OCI-LY3 (cell line): ENCODE results near the gene FREY1.

Experiments used
- H2AFZ ChIP-seq: fragments of 200-600, 300-600 bp; shearing (Covaris generic); 2 replicates; pipeline ENCODE4 v1.6.0; 2014; ENCODE audit warnings: antibody characterized with exemption, low read depth, low read length
- H3K27ac ChIP-seq: fragments of 200-600, 300-600 bp; sonication (generic); 2 replicates; pipeline ENCODE4 v1.5.1; 2014; ENCODE audit warnings: mild to moderate bottlenecking, low read length, moderate library complexity, mixed read lengths
- H3K27me3 ChIP-seq: fragments of 200-600, 300-600 bp; sonication (generic); 2 replicates; pipeline ENCODE4 v1.6.1; 2014; ENCODE audit warnings: low read depth, low read length, mixed read lengths
- H3K36me3 ChIP-seq: fragments of 200-600, 300-600 bp; sonication (generic); replicated peaks from 2 replicates; pipeline ENCODE3; 2014; ENCODE audit warnings: low read depth, low read length, mixed read lengths
- H3K4me1 ChIP-seq: fragments of 300-600, 200-600 bp; sonication (generic); 2 replicates; pipeline ENCODE4 v1.6.1; 2014; ENCODE audit warnings: low read length, mixed read lengths
- H3K4me2 ChIP-seq: fragments of 200-600, 300-600 bp; sonication (generic); 2 replicates; pipeline ENCODE4 v1.6.1; 2014; ENCODE audit warnings: low read length, mixed read lengths
- H3K4me3 ChIP-seq: fragments of 300-600, 200-600 bp; sonication (generic); 2 replicates; pipeline ENCODE4 v1.5.1; 2014; ENCODE audit warnings: antibody characterized with exemption, mild to moderate bottlenecking, low read length, moderate library complexity
- H3K79me2 ChIP-seq: fragments of 300-600, 200-600 bp; shearing (Covaris generic); 2 replicates; pipeline ENCODE4 v1.6.1; 2014; ENCODE audit warnings: mild to moderate bottlenecking, low read length, mixed read lengths
- H3K9ac ChIP-seq: fragments of 300-600, 200-600 bp; shearing (Covaris generic); 2 replicates; pipeline ENCODE4 v1.6.0; 2014; ENCODE audit warnings: mild to moderate bottlenecking, low read length, moderate library complexity
- H3K9me3 ChIP-seq: fragments of 200-600, 300-600 bp; shearing (Covaris generic); 2 replicates; pipeline ENCODE4 v1.6.1; 2014; ENCODE audit warnings: low read length, mixed read lengths; ENCODE audit not compliant: insufficient read depth
- H4K20me1 ChIP-seq: fragments of 200-600, 300-600 bp; sonication (generic); 2 replicates; pipeline ENCODE4 v1.6.1; 2016; ENCODE audit warnings: low read length, mixed read lengths; ENCODE audit not compliant: insufficient read depth
- EZH2phosphoT487 ChIP-seq: fragments of 200-600 bp; shearing (Covaris generic); IDR thresholded peaks from 2 replicates; pipeline ENCODE4 v1.6.1; 2018; ENCODE audit warnings: antibody characterized with exemption, mixed run types, low read depth
- TF ChIP-seq, protein P1 (sequence below): fragments of 200-600, 300-600 bp; sonication (generic); IDR thresholded peaks from 2 replicates; pipeline ENCODE4 v1.5.1; 2014; ENCODE audit warnings: antibody characterized with exemption, low read length, low read depth

FREY1 gene

DNA sequence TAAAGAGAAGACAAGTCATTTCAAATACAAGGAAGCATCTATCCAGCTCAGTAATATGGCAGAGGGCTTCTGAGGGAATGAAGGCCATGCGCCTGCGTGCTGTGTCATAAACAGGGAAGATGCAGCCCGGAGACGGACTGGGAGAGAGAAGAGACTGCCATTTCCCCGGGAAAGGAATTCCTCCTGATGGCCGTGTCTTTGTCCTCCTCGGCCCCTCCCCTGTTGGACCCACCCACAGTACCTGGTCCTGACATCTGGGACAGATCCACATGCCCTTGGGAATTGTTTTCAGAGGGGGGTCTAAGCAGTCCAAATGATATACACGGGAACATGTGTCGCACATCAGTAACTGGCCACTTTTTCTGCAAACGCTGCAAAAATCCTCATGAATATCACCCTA, 30.8 kb upstream of the FREY1 start:
- H3K4me2 ChIP-seq: peak overlapping the region; percentile 71
- H3K36me3 ChIP-seq: peaks cover 26% of the 10 kb centered on the region
- no peaks in the 10 kb centered on the region for H4K20me1 ChIP-seq
- H3K9ac ChIP-seq: no peak overlapping the region
- peak overlapping the region; percentile 49 for H3K4me3 ChIP-seq
- H3K27ac ChIP-seq: no peak overlapping the region
- H3K79me2 ChIP-seq: peaks cover 2% of the 10 kb centered on the region; the same call in 1 of the 2 replicates
- H3K4me1 ChIP-seq: peaks cover 92% of the 10 kb centered on the region
- no peaks in the 10 kb centered on the region for H3K27me3 ChIP-seq
- no peaks in the 10 kb centered on the region for H3K9me3 ChIP-seq
- TF ChIP-seq, protein P1, sequence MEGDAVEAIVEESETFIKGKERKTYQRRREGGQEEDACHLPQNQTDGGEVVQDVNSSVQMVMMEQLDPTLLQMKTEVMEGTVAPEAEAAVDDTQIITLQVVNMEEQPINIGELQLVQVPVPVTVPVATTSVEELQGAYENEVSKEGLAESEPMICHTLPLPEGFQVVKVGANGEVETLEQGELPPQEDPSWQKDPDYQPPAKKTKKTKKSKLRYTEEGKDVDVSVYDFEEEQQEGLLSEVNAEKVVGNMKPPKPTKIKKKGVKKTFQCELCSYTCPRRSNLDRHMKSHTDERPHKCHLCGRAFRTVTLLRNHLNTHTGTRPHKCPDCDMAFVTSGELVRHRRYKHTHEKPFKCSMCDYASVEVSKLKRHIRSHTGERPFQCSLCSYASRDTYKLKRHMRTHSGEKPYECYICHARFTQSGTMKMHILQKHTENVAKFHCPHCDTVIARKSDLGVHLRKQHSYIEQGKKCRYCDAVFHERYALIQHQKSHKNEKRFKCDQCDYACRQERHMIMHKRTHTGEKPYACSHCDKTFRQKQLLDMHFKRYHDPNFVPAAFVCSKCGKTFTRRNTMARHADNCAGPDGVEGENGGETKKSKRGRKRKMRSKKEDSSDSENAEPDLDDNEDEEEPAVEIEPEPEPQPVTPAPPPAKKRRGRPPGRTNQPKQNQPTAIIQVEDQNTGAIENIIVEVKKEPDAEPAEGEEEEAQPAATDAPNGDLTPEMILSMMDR: no peak
- TF ChIP-seq EZH2phosphoT487: no peak
- H2AFZ ChIP-seq: no peak overlapping the region

DNA sequence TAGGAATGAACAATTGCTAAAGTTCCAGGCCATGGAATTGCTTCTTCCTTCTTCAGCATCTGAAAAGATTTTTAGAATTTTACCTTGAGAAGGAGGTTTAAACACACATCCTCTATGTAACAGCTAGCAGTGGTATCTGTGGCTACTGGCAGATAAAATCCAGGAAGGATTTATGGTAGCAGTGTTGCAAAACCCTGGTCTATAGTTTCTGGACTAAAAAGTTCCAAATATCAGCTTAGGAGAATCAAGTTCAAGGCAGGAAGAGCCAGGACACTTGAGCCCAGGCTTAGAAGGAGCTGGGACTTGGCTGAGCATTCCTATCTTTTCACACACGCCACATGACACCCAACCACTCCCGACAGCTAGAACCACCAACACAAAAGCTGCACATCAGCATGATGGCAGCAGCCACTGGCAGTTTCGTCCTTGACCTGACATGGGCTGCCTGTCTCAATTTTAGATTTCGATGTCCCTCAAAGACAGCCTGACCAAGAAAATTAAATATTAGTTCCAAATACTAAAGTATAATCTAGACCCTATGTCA, 29.5 kb upstream of the FREY1 start:
- peaks cover 15% of the 10 kb centered on the region for H3K79me2 ChIP-seq
- H3K4me1 ChIP-seq: peaks cover 93% of the 10 kb centered on the region
- no peaks in the 10 kb centered on the region for H3K9me3 ChIP-seq
- H3K4me3 ChIP-seq: no peak overlapping the region
- TF ChIP-seq, protein P1: no peak
- no peak for TF ChIP-seq EZH2phosphoT487
- H3K9ac ChIP-seq: no peak overlapping the region
- H3K27ac ChIP-seq: peak overlapping the region; percentile 96
- H2AFZ ChIP-seq: no peak overlapping the region
- peak overlapping the region; percentile 9; the same call in 1 of the 2 replicates for H3K4me2 ChIP-seq
- no peaks in the 10 kb centered on the region for H3K27me3 ChIP-seq
- no peaks in the 10 kb centered on the region for H4K20me1 ChIP-seq
- H3K36me3 ChIP-seq: peaks cover 30% of the 10 kb centered on the region

DNA sequence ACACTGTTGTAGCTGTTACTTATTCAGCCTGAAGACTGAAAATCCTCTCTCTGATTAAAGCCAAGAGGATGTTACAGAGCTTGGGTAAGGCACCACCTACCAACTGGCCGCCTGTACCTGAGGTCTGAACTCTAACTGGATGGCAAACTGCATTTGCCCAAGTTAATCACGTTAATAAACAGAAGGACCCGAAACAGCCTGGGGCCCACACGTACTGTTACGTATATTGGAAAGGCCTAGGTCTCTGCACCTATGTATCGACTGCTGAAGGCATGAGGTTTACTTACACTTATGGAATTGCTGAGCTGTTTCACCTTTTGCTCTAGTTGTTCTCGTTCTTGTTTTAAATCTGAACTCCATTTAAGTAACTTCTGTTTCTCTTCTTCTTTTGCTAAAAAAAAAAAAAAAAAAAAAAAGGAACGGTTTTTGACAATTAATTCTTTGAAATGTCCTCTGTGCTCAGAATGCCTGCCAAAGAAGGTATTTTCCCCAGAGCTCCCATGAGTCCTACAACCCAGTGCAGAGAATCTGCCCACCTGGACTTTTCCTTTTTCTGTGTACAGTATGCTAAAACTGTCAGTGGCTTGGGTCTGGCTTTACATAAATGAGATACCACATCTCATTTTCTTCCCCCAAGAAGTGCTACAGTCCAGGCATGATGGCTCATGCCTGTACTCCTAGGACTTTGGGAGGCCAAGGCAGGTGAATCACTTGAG, 28.4 kb upstream of the FREY1 start:
- Histone ChIP-seq H3K4me2 (peak overlapping the region; percentile 77), H3K36me3 (peaks cover 29% of the 10 kb centered on the region), H3K79me2 (peaks cover 22% of the 10 kb centered on the region), H4K20me1 (no peaks in the 10 kb centered on the region), H2AFZ (no peak overlapping the region), H3K27me3 (no peaks in the 10 kb centered on the region), H3K27ac (peak overlapping the region; percentile 96), H3K4me1 (peaks cover 93% of the 10 kb centered on the region), H3K9ac (peak overlapping the region; percentile 61; the same call in 1 of the 2 replicates), H3K9me3 (no peaks in the 10 kb centered on the region), H3K4me3 (peak overlapping the region; percentile 46)
- TF ChIP-seq, protein P1: no peak
- TF ChIP-seq EZH2phosphoT487: no peak

DNA sequence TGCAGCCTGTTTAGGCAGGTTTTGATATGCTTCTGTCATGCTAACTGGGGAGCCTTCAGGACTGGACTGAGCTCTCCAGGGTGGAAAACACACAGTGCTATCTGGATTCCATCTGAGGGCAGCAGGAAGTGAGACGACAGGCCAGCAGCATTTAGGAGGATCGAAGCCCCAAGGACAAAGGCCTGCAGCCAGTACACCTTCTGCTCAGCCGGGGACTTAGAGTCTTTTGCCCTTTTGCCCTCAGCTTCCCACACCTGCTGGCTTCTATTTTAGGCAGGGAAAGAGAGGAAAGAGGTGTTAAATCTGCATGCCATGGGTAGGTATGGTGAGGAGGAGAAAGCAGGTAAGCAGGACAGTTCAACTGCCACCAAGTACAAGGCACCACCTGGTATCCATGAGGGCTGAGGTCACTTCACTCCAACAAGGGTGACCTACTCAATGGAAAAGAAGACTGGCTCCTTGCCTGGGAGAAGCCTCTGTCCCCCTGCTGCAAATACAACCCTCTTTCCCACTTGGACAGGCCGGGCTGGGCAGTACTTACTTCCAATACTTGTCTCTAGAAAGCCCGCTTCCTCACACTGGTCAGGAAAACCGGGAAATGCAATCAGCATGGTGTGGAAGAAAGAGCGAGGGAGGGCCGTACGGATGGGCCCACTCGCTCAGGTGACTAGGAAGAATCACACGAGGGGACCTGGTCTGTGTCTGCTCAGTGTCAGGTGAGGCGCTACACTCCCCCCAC, 27.7 kb upstream of the FREY1 start:
- Histone ChIP-seq H3K9ac (peak overlapping the region; percentile 61; the same call in 1 of the 2 replicates), H4K20me1 (peaks cover under 1% of the 10 kb centered on the region; the same call in 1 of the 2 replicates), H3K27me3 (no peaks in the 10 kb centered on the region), H3K79me2 (peaks cover 24% of the 10 kb centered on the region), H3K36me3 (peaks cover 29% of the 10 kb centered on the region), H3K9me3 (no peaks in the 10 kb centered on the region), H3K4me2 (peak overlapping the region; percentile 77), H3K27ac (peak overlapping the region; percentile 96), H3K4me1 (peaks cover 94% of the 10 kb centered on the region), H3K4me3 (peak overlapping the region; percentile 46), H2AFZ (no peak overlapping the region)
- TF ChIP-seq, protein P1: no peak
- TF ChIP-seq EZH2phosphoT487: no peak
